Measurements from ENCODE around the gene DDX24. TPM values are rescaled to one million over a fixed set of nuclear protein-coding genes. Genes with fewer than 3 reads are reported as not detected.

Gene DDX24
- total RNA-seq, 1 experiment from 2014 or later: 203 TPM

GRCh38 chr14:94001501-94002396 lies 79.3 kb downstream of the DDX24 start:
- ChIA-PET CTCF (interaction anchor here (1.8 kb wide), 1 partner anchor 62 kb away, joined by 9 read pairs; no protein-coding TSS in a partner anchor), POLR2A (ENCODE audit: low non-redundant PET) (no interaction called here)
- H3K36me3 ChIP-seq (ENCODE audit: insufficient read depth, low read length, poor library complexity, severe bottlenecking): no peaks in the 10 kb centered on the region
- BruUV-seq (replicated peaks): no TSS peak
- TF ChIP-seq EZH2 (IDR thresholded peaks at IDR 0.05; ENCODE audit: borderline replicate concordance, low read depth, low read length, poor library complexity, severe bottlenecking) (no peak), CTCF (conservative IDR thresholded peaks at IDR 0.05; ENCODE audit: low read depth, low read length) (peak; percentile 97)
- no peaks in the 10 kb centered on the region for H3K9me3 ChIP-seq (ENCODE audit: low read depth, low read length, poor library complexity, severe bottlenecking)
- intact Hi-C loops (cut with micrococcal nuclease; ENCODE audit: unreplicated experiment): loop anchor here (10.0 kb wide), 1 partner anchor 347 kb away; no protein-coding TSS in a partner anchor
- H3K27ac ChIP-seq (ENCODE audit: low read depth, low read length, poor library complexity, severe bottlenecking): no peak overlapping the region
- no peak overlapping the region for H3K4me3 ChIP-seq (ENCODE audit: low read depth, low read length, poor library complexity, severe bottlenecking)
- DNase-seq (ENCODE audit: low spot score): peak; percentile 69
- peaks cover 4% of the 10 kb centered on the region for H3K4me1 ChIP-seq (ENCODE audit: insufficient read depth, low read length, poor library complexity, severe bottlenecking)
- H3K27me3 ChIP-seq (replicated peaks; ENCODE audit: insufficient read depth, low read depth, low read length, poor library complexity): no peaks in the 10 kb centered on the region

- no peak for TF ChIP-seq CTCF (conservative IDR thresholded peaks at IDR 0.05; ENCODE audit: low read depth, low read length)
- TF ChIP-seq EZH2 (IDR thresholded peaks at IDR 0.05; ENCODE audit: borderline replicate concordance, low read depth, low read length, poor library complexity, severe bottlenecking): no peak
- DNase-seq (ENCODE audit: low spot score): no peak
- CTCF ChIA-PET: interaction anchor here (0.8 to 1.8 kb wide), 2 partner anchors 61 to 95 kb away, joined by 3 to 9 read pairs; no protein-coding TSS in a partner anchor
- POLR2A ChIA-PET (ENCODE audit: low non-redundant PET): no interaction called here
- Histone ChIP-seq H3K27me3 (replicated peaks; ENCODE audit: insufficient read depth, low read depth, low read length, poor library complexity) (no peaks in the 10 kb centered on the region), H3K27ac (ENCODE audit: low read depth, low read length, poor library complexity, severe bottlenecking) (no peak overlapping the region), H3K4me3 (ENCODE audit: low read depth, low read length, poor library complexity, severe bottlenecking) (no peak overlapping the region), H3K4me1 (ENCODE audit: insufficient read depth, low read length, poor library complexity, severe bottlenecking) (peaks cover 4% of the 10 kb centered on the region), H3K9me3 (ENCODE audit: low read depth, low read length, poor library complexity, severe bottlenecking) (no peaks in the 10 kb centered on the region), H3K36me3 (ENCODE audit: insufficient read depth, low read length, poor library complexity, severe bottlenecking) (no peaks in the 10 kb centered on the region)
- no TSS peak for BruUV-seq (replicated peaks)
- intact Hi-C loops (cut with micrococcal nuclease; ENCODE audit: unreplicated experiment): loop anchor here (10.0 kb wide), 1 partner anchor 346 kb away; no protein-coding TSS in a partner anchor
Observed at GRCh38 chr14:94001016-94001415, 80.0 kb downstream of the DDX24 start.

GRCh38 chr14:94000267-94000666 lies 80.7 kb downstream of the DDX24 start:
- TF ChIP-seq EZH2 (IDR thresholded peaks at IDR 0.05; ENCODE audit: borderline replicate concordance, low read depth, low read length, poor library complexity, severe bottlenecking) (no peak), CTCF (conservative IDR thresholded peaks at IDR 0.05; ENCODE audit: low read depth, low read length) (no peak)
- peaks cover 4% of the 10 kb centered on the region for H3K4me1 ChIP-seq (ENCODE audit: insufficient read depth, low read length, poor library complexity, severe bottlenecking)
- intact Hi-C loops (cut with micrococcal nuclease; ENCODE audit: unreplicated experiment): loop anchor here (10.0 kb wide), 1 partner anchor 345 kb away; no protein-coding TSS in a partner anchor
- CTCF ChIA-PET: interaction anchor here (0.8 to 1.8 kb wide), 3 partner anchors 60 to 95 kb away, joined by 3 to 9 read pairs (median 3); no protein-coding TSS in a partner anchor
- H3K9me3 ChIP-seq (ENCODE audit: low read depth, low read length, poor library complexity, severe bottlenecking): no peaks in the 10 kb centered on the region
- no TSS peak for BruUV-seq (replicated peaks)
- H3K27ac ChIP-seq (ENCODE audit: low read depth, low read length, poor library complexity, severe bottlenecking): no peak overlapping the region
- no peaks in the 10 kb centered on the region for H3K36me3 ChIP-seq (ENCODE audit: insufficient read depth, low read length, poor library complexity, severe bottlenecking)
- DNase-seq (ENCODE audit: low spot score): no peak
- no peaks in the 10 kb centered on the region for H3K27me3 ChIP-seq (replicated peaks; ENCODE audit: insufficient read depth, low read depth, low read length, poor library complexity)
- H3K4me3 ChIP-seq (ENCODE audit: low read depth, low read length, poor library complexity, severe bottlenecking): no peak overlapping the region
- POLR2A ChIA-PET (ENCODE audit: low non-redundant PET): no interaction called here

Data from A673 (cell line).